Neural crest cell (in vitro differentiated cells): ENCODE results near the gene HOPX. TPM values are rescaled to one million over a fixed set of nuclear protein-coding genes. Genes with fewer than 3 reads are reported as not detected.
"Not testable (repeated sequence)": the region's sequence is repeated elsewhere in the genome, so short reads cannot be mapped to it uniquely, and the experiment has no call there.

Source experiments
- DNase-seq: peaks from one replicate; pipeline ENCODE4 v3.0.0; 2021; ENCODE audit warnings: low read depth, mixed read lengths, low spot score
- H3K27ac Mint-ChIP-seq: one replicate; pipeline ENCODE4 v1.8.0; 2021; ENCODE audit warnings: mild to moderate bottlenecking, mixed read lengths; ENCODE audit not compliant: unreplicated experiment
- H3K27me3 Mint-ChIP-seq: 2 replicates; pipeline ENCODE4 v1.8.0; 2021; ENCODE audit warnings: low read depth, mild to moderate bottlenecking, mixed read lengths
- H3K36me3 Mint-ChIP-seq: 2 replicates; pipeline ENCODE4 v1.8.0; 2021; ENCODE audit warnings: low read depth, mild to moderate bottlenecking, mixed read lengths
- H3K4me1 Mint-ChIP-seq: 2 replicates; pipeline ENCODE4 v1.8.0; 2021; ENCODE audit warnings: mixed read lengths
- H3K4me3 Mint-ChIP-seq: one replicate; pipeline ENCODE4 v1.8.0; 2021; ENCODE audit warnings: mild to moderate bottlenecking, mixed read lengths
- H3K9me3 Mint-ChIP-seq: 2 replicates; pipeline ENCODE4 v1.8.0; 2021; ENCODE audit warnings: mixed read lengths
- long read RNA-seq: library from polyadenylated mRNA; unstranded; transcript quantifications from one replicate; pipeline ENCODE4 v2.0.0, GENCODE V29; 2020
- total RNA-seq: library from RNA; stranded (reverse); gene quantifications from 2 replicates; pipeline ENCODE4 v1.2.1, GENCODE V29; 2021
- TF ChIP-seq, protein P1 (sequence below): fragments of 200-600 bp; sonication (generic); conservative IDR thresholded peaks from 2 replicates; pipeline ENCODE4 v1.5.0; 2021; ENCODE audit warnings: antibody characterized with exemption, mild to moderate bottlenecking

Gene HOPX, protein sequence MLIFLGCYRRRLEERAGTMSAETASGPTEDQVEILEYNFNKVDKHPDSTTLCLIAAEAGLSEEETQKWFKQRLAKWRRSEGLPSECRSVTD
- total RNA-seq, result not detected in 2 replicates
- long read RNA-seq, result 0 reads

DNA sequence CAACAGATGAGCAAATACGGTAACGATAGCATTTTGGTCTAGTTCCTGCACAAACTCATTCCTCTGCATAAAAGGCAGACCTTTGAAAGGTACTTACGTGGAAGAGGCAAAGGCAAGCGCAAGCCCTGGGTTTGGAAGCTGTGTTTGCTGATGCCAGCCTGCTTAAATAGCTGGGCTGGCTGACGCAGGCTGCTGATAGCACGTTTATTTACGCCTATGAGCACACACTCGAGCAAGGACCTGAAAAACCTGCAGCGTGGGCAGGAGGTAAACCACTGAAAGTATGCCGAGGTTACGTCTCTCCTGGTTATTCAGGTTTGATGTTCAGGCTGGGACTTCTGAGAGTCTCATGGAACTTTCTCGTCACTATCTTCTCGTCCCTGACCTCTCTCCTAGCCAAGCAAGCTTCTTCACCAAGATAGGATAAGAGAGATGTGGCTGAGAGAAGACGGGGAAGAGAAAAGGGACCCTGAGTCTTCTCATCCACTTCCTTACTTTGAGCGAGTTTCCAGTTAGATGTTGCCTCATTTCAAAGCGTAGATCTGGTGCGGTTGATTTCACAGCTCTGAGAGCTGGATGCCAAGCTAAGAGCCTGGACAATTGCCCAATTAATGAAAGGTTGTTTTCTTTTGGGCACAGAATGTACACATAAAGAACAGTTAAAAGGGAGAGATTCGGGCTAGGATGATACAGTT lies at the start of gene HOPX:
Gene HOPX, minus strand, starts transcription at position 139 of the 695 bp plus-strand sequence. CDS start 23,480 bp downstream, outside the sequence.
- no peak within 1 kb of the TSS for H3K4me3 Mint-ChIP-seq
- no peaks in the 10 kb centered on the region for H3K36me3 Mint-ChIP-seq
- no peaks in the 10 kb centered on the region for H3K9me3 Mint-ChIP-seq
- no peak for DNase-seq
- TF ChIP-seq, protein P1, sequence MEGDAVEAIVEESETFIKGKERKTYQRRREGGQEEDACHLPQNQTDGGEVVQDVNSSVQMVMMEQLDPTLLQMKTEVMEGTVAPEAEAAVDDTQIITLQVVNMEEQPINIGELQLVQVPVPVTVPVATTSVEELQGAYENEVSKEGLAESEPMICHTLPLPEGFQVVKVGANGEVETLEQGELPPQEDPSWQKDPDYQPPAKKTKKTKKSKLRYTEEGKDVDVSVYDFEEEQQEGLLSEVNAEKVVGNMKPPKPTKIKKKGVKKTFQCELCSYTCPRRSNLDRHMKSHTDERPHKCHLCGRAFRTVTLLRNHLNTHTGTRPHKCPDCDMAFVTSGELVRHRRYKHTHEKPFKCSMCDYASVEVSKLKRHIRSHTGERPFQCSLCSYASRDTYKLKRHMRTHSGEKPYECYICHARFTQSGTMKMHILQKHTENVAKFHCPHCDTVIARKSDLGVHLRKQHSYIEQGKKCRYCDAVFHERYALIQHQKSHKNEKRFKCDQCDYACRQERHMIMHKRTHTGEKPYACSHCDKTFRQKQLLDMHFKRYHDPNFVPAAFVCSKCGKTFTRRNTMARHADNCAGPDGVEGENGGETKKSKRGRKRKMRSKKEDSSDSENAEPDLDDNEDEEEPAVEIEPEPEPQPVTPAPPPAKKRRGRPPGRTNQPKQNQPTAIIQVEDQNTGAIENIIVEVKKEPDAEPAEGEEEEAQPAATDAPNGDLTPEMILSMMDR, result no peak
- H3K27me3 Mint-ChIP-seq, result peaks cover 43% of the 10 kb centered on the region
- no peak within 1 kb of the TSS for H3K27ac Mint-ChIP-seq
- peaks cover 9% of the 10 kb centered on the region for H3K4me1 Mint-ChIP-seq

DNA sequence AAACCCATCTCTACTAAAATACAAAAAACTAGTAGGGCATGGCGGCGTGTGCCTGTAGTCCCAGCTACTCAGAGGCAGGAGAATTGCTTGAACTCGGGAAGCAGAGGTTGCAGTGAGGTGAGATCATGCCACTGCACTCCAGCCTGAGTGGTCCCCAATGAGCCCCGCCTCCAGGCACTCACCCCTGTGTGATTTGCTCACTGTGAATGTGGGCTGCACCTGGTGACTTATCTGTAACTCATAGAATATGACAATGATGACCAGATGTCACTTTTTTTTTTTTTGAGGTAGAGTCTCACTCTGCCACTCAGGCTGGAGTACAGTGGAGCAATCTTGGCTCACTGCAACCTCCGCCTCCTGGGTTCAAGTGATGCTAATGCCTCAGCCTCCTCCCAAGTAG lies 49.0 kb upstream of the HOPX start:
- Mint-ChIP-seq H3K27ac (no peak overlapping the region), H3K27me3 (no peaks in the 10 kb centered on the region), H3K4me1 (no peaks in the 10 kb centered on the region), H3K9me3 (no peaks in the 10 kb centered on the region), H3K36me3 (no peaks in the 10 kb centered on the region), H3K4me3 (no peak overlapping the region)
- DNase-seq, result no peak
- TF ChIP-seq, protein P1, result no peak

DNA sequence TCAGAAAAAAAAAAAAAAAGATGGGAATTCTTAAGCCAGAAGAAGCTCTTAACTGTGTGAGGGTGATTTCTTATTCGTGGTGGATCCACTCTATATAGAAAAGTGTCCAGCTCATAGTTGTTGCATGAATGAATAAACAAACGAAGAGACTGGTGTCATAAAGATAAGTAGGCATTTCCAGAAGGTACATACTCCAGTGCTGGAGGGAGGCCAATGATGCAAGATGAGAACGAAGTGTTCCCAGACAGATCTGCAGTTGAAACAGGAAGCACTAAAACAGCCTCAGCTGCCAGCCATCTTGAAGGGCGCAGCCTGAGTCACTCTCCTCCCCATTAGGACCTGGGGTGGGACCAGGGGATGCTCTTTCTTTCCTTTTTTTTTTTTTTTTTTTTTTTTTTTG lies 47.4 kb upstream of the HOPX start:
- no peaks in the 10 kb centered on the region for H3K27me3 Mint-ChIP-seq
- no peak overlapping the region for H3K27ac Mint-ChIP-seq
- H3K4me3 Mint-ChIP-seq, result no peak overlapping the region
- no peaks in the 10 kb centered on the region for H3K4me1 Mint-ChIP-seq
- TF ChIP-seq, protein P1, result no peak
- H3K9me3 Mint-ChIP-seq, result no peaks in the 10 kb centered on the region
- DNase-seq, result no peak
- no peaks in the 10 kb centered on the region for H3K36me3 Mint-ChIP-seq

DNA sequence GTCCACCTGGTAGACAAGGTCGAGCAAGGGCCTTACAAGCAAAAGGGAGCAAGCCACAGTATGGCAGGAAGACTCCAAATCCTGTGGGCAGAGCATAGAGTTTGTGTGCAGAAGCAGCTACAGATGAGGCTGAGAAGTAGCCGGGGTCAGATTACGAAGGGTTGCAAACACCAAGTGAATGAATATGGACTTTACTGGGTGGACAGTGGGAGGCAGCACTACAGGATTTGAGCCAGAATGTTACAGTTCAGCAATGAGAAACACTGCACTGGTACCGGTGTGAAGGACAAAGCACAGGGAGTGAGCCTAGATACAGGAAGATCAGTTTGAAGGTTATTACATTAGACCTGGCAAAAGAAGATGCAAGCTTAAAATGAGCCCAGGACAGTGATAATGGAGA lies 46.1 kb upstream of the HOPX start:
- no peaks in the 10 kb centered on the region for H3K4me1 Mint-ChIP-seq
- no peak for DNase-seq
- H3K9me3 Mint-ChIP-seq, result no peaks in the 10 kb centered on the region
- H3K27ac Mint-ChIP-seq, result no peak overlapping the region
- no peak overlapping the region for H3K4me3 Mint-ChIP-seq
- TF ChIP-seq, protein P1, result no peak
- no peaks in the 10 kb centered on the region for H3K36me3 Mint-ChIP-seq
- H3K27me3 Mint-ChIP-seq, result no peaks in the 10 kb centered on the region

DNA sequence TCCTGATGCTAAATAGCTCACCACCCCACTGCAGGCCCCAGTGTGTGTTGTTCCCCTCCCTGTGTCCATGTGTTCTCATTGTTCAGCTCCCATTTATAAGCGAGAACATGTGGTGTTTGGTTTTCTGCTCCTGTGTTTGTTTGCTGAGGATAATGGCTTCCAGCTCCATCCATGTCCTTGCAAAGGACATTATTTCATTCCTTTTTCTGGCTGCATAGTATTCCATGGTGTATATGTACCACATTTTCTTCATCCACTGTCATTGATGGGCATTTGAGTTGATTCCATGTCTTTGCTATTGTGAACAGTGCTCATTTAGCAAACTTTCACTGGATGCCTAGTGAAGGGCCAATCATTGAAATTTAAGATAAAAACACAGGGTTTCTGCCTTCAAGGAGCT lies 45.5 kb upstream of the HOPX start:
- H3K36me3 Mint-ChIP-seq, H3K9me3 Mint-ChIP-seq, H3K27ac Mint-ChIP-seq, H3K4me3 Mint-ChIP-seq, DNase-seq, H3K4me1 Mint-ChIP-seq, H3K27me3 Mint-ChIP-seq: not testable (repeated sequence)

DNA sequence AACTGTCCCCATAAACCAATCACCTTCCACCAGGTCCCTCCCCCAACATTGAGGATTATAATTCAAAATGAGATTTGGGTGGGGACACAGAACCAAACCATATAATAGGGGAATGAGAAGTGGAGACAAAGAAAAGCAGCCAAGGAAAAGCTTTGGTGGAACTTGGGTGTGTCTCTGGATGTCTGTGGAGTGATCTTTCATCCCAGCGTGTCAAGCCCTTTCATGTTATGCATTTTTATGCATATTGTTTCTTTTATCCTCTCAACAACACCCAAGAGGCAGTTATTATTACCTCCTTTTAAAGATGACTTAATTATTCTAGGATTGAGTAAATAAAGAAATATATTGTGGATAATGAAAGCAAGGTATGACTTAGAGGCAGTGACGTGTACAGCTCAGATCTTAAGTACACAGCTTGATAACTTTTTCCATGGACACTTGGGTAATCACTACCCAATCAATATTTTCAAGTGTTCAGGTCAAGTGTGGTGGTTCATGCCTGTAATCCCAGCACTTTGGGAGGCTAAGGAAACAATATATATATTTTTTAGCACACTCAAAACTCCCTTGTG lies 42.6 kb upstream of the HOPX start:
- Mint-ChIP-seq H3K4me1 (no peaks in the 10 kb centered on the region), H3K36me3 (no peaks in the 10 kb centered on the region), H3K4me3 (no peak overlapping the region), H3K9me3 (no peaks in the 10 kb centered on the region), H3K27ac (no peak overlapping the region), H3K27me3 (no peaks in the 10 kb centered on the region)
- no peak for DNase-seq
- TF ChIP-seq, protein P1, result no peak
